GM19193 (cell line): ENCODE measurements around the gene STXBP6.

ENCODE experiments used
- POLR2A ChIP-seq: IDR thresholded peaks from 4 replicates; pipeline ENCODE4 v1.6.1; 2011; ENCODE audit not compliant: insufficient read depth, insufficient read length; ENCODE audit errors: extremely low read depth

The STXBP6 gene

DNA sequence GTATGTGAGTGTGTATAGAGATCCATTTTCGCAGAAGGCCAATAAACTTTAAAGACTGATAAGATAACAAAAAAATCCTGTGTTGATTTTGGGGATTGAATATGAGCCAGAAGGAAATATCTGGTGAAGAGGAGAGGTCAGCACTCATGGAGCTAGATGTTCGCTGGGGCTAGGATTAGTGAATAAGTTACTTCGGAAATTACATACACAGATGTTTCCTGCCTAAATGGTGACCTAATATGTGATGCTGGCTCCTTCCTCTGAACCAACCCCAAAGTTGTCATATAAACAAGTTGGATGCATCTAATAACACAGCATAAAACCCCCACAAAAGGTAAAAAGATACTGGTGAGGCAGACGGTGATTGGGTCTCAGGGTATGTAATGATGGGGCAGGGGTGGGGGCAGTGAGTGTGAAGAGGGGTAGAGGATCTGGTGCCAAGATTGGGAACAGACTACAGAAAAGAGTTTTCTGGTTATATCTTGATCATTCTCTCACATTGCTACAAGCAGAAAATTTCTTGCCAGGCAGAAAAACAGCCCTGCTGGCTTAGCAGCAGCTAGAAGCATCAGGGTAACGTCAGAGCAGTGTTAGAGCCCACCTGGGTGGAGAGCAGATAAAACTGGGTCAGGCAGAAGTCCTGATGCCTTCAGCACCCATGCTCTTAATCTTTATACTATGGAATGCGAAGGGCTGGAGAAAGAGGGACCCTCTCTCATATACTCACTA lies 275.6 kb downstream of the STXBP6 start:
- no peak for TF ChIP-seq POLR2A

GRCh38 chr14:24766434-24766833 lies 283.5 kb downstream of the STXBP6 start:
- no peak for TF ChIP-seq POLR2A

DNA sequence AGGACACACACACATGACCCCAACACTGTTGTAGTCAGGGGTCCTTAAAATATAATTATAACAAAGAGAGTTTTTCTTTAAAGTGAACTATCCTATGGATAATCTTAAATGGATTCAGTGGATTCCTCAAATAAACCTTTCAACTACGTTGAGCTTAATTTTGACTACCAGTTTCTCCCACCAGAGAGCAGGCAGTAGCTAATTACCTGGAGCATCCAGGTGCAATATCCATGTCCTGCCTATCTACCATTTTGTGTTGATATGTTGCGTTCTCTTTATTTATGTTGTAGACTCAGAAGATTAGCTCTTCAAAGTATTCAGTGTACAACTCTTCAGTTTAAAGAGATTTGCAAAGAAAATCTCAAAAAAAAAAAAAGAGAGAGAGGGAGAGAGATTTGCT lies 288.8 kb downstream of the STXBP6 start:
- TF ChIP-seq POLR2A: no peak
